ENCODE data around the gene CDH22. TPM values are rescaled to one million over a fixed set of nuclear protein-coding genes. Genes with fewer than 3 reads are reported as not detected.

CDH22 gene
- total RNA-seq, 1 experiment from 2014 or later = 0.11 TPM

GRCh38 chr20:46253391-46253790 lies 54.9 kb downstream of the CDH22 start:
- intact Hi-C loops (cut with micrococcal nuclease; ENCODE audit: unreplicated experiment) = no loop called here
- H3K36me3 Mint-ChIP-seq (ENCODE audit: insufficient read depth, unreplicated experiment) = peaks cover 6% of the 10 kb centered on the region
- peak in 1 of 2 experiments; percentile 52 for DNase-seq
- Histone ChIP-seq H3K4me3 (ENCODE audit: low read depth, low read length) (no peak overlapping the region), H3K4me1 (no peaks in the 10 kb centered on the region), H3K9me3 (no peaks in the 10 kb centered on the region), H3K36me3 (ENCODE audit: control insufficient read depth, insufficient read depth, low read length) (no peaks in the 10 kb centered on the region), H3K27me3 (replicated peaks; ENCODE audit: control insufficient read depth, insufficient read depth, low read length) (no peaks in the 10 kb centered on the region; the same call in none of the 2 replicates)
- BruUV-seq (replicated peaks) = no TSS peak
- POLR2A ChIA-PET = no interaction called here
- no peaks in the 10 kb centered on the region for H3K4me1 Mint-ChIP-seq (ENCODE audit: low read depth, unreplicated experiment)
- no peaks in the 10 kb centered on the region for H3K9me3 Mint-ChIP-seq (ENCODE audit: unreplicated experiment)
- H3K27me3 Mint-ChIP-seq (ENCODE audit: insufficient read depth, unreplicated experiment) = peaks cover 27% of the 10 kb centered on the region
- no peak overlapping the region for H3K4me3 Mint-ChIP-seq (ENCODE audit: unreplicated experiment)
- CTCF ChIA-PET = interaction anchor here (0.9 to 1.4 kb wide), 3 partner anchors 12 to 95 kb away, joined by 3 read pairs; no protein-coding TSS in a partner anchor
- H3K27ac Mint-ChIP-seq (ENCODE audit: unreplicated experiment) = no peak overlapping the region
- peak; percentile 35 to 57 for TF ChIP-seq CTCF (IDR thresholded peaks at IDR 0.05; ENCODE audit: insufficient read depth in 1 of 2, low read depth in 1 of 2, low read length in 1 of 2, severe bottlenecking in 1 of 2, unreplicated experiment in 1 of 2)

GRCh38 chr20:46252352-46253091 lies 55.8 kb downstream of the CDH22 start:
- no peak overlapping the region for H3K4me3 ChIP-seq (ENCODE audit: low read depth, low read length)
- Mint-ChIP-seq H3K9me3 (ENCODE audit: unreplicated experiment) (no peaks in the 10 kb centered on the region), H3K27me3 (ENCODE audit: insufficient read depth, unreplicated experiment) (peaks cover 30% of the 10 kb centered on the region), H3K4me1 (ENCODE audit: low read depth, unreplicated experiment) (no peaks in the 10 kb centered on the region), H3K27ac (ENCODE audit: unreplicated experiment) (no peak overlapping the region), H3K4me3 (ENCODE audit: unreplicated experiment) (no peak overlapping the region), H3K36me3 (ENCODE audit: insufficient read depth, unreplicated experiment) (peaks cover 6% of the 10 kb centered on the region)
- BruUV-seq (replicated peaks) = no TSS peak
- DNase-seq = no peak
- CTCF ChIA-PET = interaction anchor here (0.6 to 1.4 kb wide), 4 partner anchors 12 to 158 kb away, joined by 3 read pairs; no protein-coding TSS in a partner anchor
- H3K36me3 ChIP-seq (ENCODE audit: control insufficient read depth, insufficient read depth, low read length) = no peaks in the 10 kb centered on the region
- no peaks in the 10 kb centered on the region; the same call in none of the 2 replicates for H3K27me3 ChIP-seq (replicated peaks; ENCODE audit: control insufficient read depth, insufficient read depth, low read length)
- POLR2A ChIA-PET = no interaction called here
- no peak for TF ChIP-seq CTCF (IDR thresholded peaks at IDR 0.05; ENCODE audit: insufficient read depth in 1 of 2, low read depth in 1 of 2, low read length in 1 of 2, severe bottlenecking in 1 of 2, unreplicated experiment in 1 of 2)
- H3K9me3 ChIP-seq = no peaks in the 10 kb centered on the region
- intact Hi-C loops (cut with micrococcal nuclease; ENCODE audit: unreplicated experiment) = no loop called here
- H3K4me1 ChIP-seq = no peaks in the 10 kb centered on the region

- H3K27me3 Mint-ChIP-seq (ENCODE audit: insufficient read depth, unreplicated experiment) = peaks cover 37% of the 10 kb centered on the region
- CTCF ChIA-PET = no interaction called here
- no peaks in the 10 kb centered on the region for H3K36me3 ChIP-seq (ENCODE audit: control insufficient read depth, insufficient read depth, low read length)
- BruUV-seq (replicated peaks) = no TSS peak
- POLR2A ChIA-PET = no interaction called here
- H3K4me3 Mint-ChIP-seq (ENCODE audit: unreplicated experiment) = no peak overlapping the region
- H3K4me1 ChIP-seq = no peaks in the 10 kb centered on the region
- H3K27ac Mint-ChIP-seq (ENCODE audit: unreplicated experiment) = no peak overlapping the region
- H3K9me3 Mint-ChIP-seq (ENCODE audit: unreplicated experiment) = no peaks in the 10 kb centered on the region
- no peaks in the 10 kb centered on the region for H3K4me1 Mint-ChIP-seq (ENCODE audit: low read depth, unreplicated experiment)
- no peaks in the 10 kb centered on the region for H3K9me3 ChIP-seq
- no peak for TF ChIP-seq CTCF (IDR thresholded peaks at IDR 0.05; ENCODE audit: insufficient read depth in 1 of 2, low read depth in 1 of 2, low read length in 1 of 2, severe bottlenecking in 1 of 2, unreplicated experiment in 1 of 2)
- no peak overlapping the region for H3K4me3 ChIP-seq (ENCODE audit: low read depth, low read length)
- H3K36me3 Mint-ChIP-seq (ENCODE audit: insufficient read depth, unreplicated experiment) = peaks cover 6% of the 10 kb centered on the region
- no peak for DNase-seq
- intact Hi-C loops (cut with micrococcal nuclease; ENCODE audit: unreplicated experiment) = no loop called here
- H3K27me3 ChIP-seq (replicated peaks; ENCODE audit: control insufficient read depth, insufficient read depth, low read length) = no peaks in the 10 kb centered on the region; the same call in 1 of the 2 replicates
These were observed 57.1 kb downstream of the CDH22 start for GRCh38 chr20:46251211-46251673.

Measured in Caco-2 (cell line).